Right lobe of liver (tissue), 6 donors: ENCODE measurements around the gene MADCAM1. TPM values are rescaled to one million over a fixed set of nuclear protein-coding genes. Genes with fewer than 3 reads are reported as not detected.

Source experiments
- ATAC-seq, 4 donors: fragments of 200-7000 bp; cut with Tn5 transposase; one replicate each; pipeline ENCODE4 v1.9.1; 2020; ENCODE audit warnings: mild to moderate bottlenecking in 4 of 4, moderate library complexity in 4 of 4
- DNase-seq, 3 donors: peaks; one replicate each; pipeline ENCODE4 v3.0.0-alpha.2; 2020
- H3K27ac ChIP-seq, 3 donors: fragments of 200-600 bp; one replicate each; pipeline ENCODE4 v1.8.0; 2022
- H3K27me3 ChIP-seq, 2 donors: fragments of 200-600 bp; one replicate each; pipeline ENCODE4 v1.8.0; 2022
- H3K36me3 ChIP-seq, 4 donors: fragments of 200-600 bp; sonication (generic) in 1 of 4; one replicate each; pipeline versions ENCODE4 v1.5.1 to v1.8.0; 2017 to 2022; ENCODE audit warnings: control low read depth in 1 of 4
- H3K4me1 ChIP-seq, 4 donors: fragments of 200-600 bp; sonication (generic) in 1 of 4; one replicate each; pipeline versions ENCODE4 v1.5.1 to v1.8.0; 2017 to 2022; ENCODE audit warnings: control low read depth in 1 of 4
- H3K4me3 ChIP-seq, 3 donors: fragments of 200-600 bp; one replicate each; pipeline ENCODE4 v1.8.0; 2022
- H3K9me3 ChIP-seq, 4 donors: fragments of 200-600 bp; sonication (generic) in 1 of 4; one replicate each; pipeline versions ENCODE4 v1.5.1 to v1.8.0; 2017 to 2022; ENCODE audit warnings: control low read depth in 1 of 4
- CTCF ChIP-seq, 4 donors: fragments of 200-600 bp in 3 of 4; fragments of 450-650 bp in 1 of 4; IDR thresholded peaks; one replicate each; pipeline versions ENCODE4 v1.5.1 to v1.8.0; 2016 to 2022; ENCODE audit warnings: antibody characterized with exemption in 4 of 4, mild to moderate bottlenecking in 2 of 4
- POLR2A ChIP-seq: fragments of 450-650 bp; IDR thresholded peaks from one replicate; pipeline ENCODE4 v1.6.1; 2017; ENCODE audit warnings: antibody characterized with exemption, mild to moderate bottlenecking
- WGBS: methylation state at CpG from one replicate; pipeline ENCODE4 v1.1.6; 2018; ENCODE audit warnings: low coverage, low lambda C conversion rate; ENCODE audit not compliant: insufficient coverage; ENCODE audit errors: missing lambda C conversion rate; 5-methylcytosine and 5-hydroxymethylcytosine counted together
- intact Hi-C, 2 donors: fragments of 100-400 bp; cut with DNase I; formaldehyde crosslinking; loops; one replicate each; pipeline versions ENCODE4 v1.11.2 to v1.14.1; 2022
- total RNA-seq, 6 experiments: library from RNA; depleted of rRNA in 2 of 6; stranded (reverse); fragments of >200 nt in 2 of 6; fragmentation: NEBNext Ultra II Directional in 3 of 6; extraction: Animal tissue kit (Norgen Biotek cat#: 25700) in 3 of 6; gene quantifications; one replicate each; pipeline versions ENCODE4 v1.1.0 to v1.2.4, GENCODE V29; 2016 to 2023
- donor health status: DM: no; HTN: yes; CAD: no.
- donor health status: DM: no; HTN: no; CAD: no.
- donor health status: DM: no; HTN: no; CAD: no.
- donor health status: DM: no; HTN: yes; CAD: no.
- donor health status: DM: no; HTN: yes; CAD: no.

Gene MADCAM1
- total RNA-seq, 6 experiments from 2014 or later: 0.11 to 0.69 (median 0.31) TPM

GRCh38 chr19:456547-457110 lies 39.7 kb upstream of the MADCAM1 start:
- DNase-seq (peak in 2 of 3 donors; percentile 15 to 37), ATAC-seq (no peak)
- 88% methylated on average over 10 of the region's 18 CpGs for WGBS
- TF ChIP-seq POLR2A: no peak
- no peak for TF ChIP-seq CTCF (IDR thresholded peaks at IDR 0.05)
- no peaks in the 10 kb centered on the region for H3K9me3 ChIP-seq
- intact Hi-C loops: no loop called here
- no peaks in the 10 kb centered on the region for H3K27me3 ChIP-seq
- no peak overlapping the region for H3K4me3 ChIP-seq
- no peaks in the 10 kb centered on the region for H3K36me3 ChIP-seq
- no peak overlapping the region for H3K27ac ChIP-seq
- H3K4me1 ChIP-seq: peaks cover 0 to 5% (median 0%) of the 10 kb centered on the region in 4 donors

GRCh38 chr19:457636-458035 lies 38.6 kb upstream of the MADCAM1 start:
- no peak for DNase-seq
- H3K4me1 ChIP-seq: peaks cover 0 to 9% (median 0%) of the 10 kb centered on the region in 4 donors
- no peak overlapping the region for H3K4me3 ChIP-seq
- no peaks in the 10 kb centered on the region for H3K27me3 ChIP-seq
- no peak for TF ChIP-seq POLR2A
- TF ChIP-seq CTCF (IDR thresholded peaks at IDR 0.05): no peak
- no peaks in the 10 kb centered on the region for H3K9me3 ChIP-seq
- intact Hi-C loops: no loop called here
- H3K36me3 ChIP-seq: no peaks in the 10 kb centered on the region
- no peak overlapping the region for H3K27ac ChIP-seq
- WGBS: 96% methylated on average over 27 of the region's 30 CpGs
- no peak for ATAC-seq

- DNase-seq (no peak), ATAC-seq (no peak)
- Histone ChIP-seq H3K36me3 (no peaks in the 10 kb centered on the region), H3K4me1 (peaks cover 0 to 9% (median 0%) of the 10 kb centered on the region in 4 donors), H3K27me3 (no peaks in the 10 kb centered on the region), H3K9me3 (no peaks in the 10 kb centered on the region), H3K27ac (no peak overlapping the region), H3K4me3 (no peak overlapping the region)
- TF ChIP-seq POLR2A (no peak), CTCF (IDR thresholded peaks at IDR 0.05) (no peak)
- intact Hi-C loops: no loop called here
- 98% methylated on average over 69 of the region's 89 CpGs for WGBS
Observed at GRCh38 chr19:458091-459042, 37.9 kb upstream of the MADCAM1 start.

- no peaks in the 10 kb centered on the region for H3K36me3 ChIP-seq
- H3K9me3 ChIP-seq: no peaks in the 10 kb centered on the region
- no peaks in the 10 kb centered on the region for H3K27me3 ChIP-seq
- DNase-seq (peak; percentile 81 to 82 (median 82)), ATAC-seq (peak; percentile 63 to 72 (median 69))
- H3K4me3 ChIP-seq: peak overlapping the region; percentile 62 to 87 (median 82)
- H3K27ac ChIP-seq: peak overlapping the region; percentile 85 to 89 (median 86)
- intact Hi-C loops: no loop called here
- 12% methylated on average over 11 of the region's 66 CpGs for WGBS
- H3K4me1 ChIP-seq: peaks cover 0 to 9% (median 0%) of the 10 kb centered on the region in 4 donors
- TF ChIP-seq CTCF (IDR thresholded peaks at IDR 0.05): no peak
- TF ChIP-seq POLR2A: peak; percentile 40
Observed at GRCh38 chr19:459724-460511, 36.4 kb upstream of the MADCAM1 start.
